HG02642 (cell line): Measurements from ENCODE around the gene CLCNKA.
A peak's percentile ranks its signal among the peaks of the same experiment; 100 is the strongest.
"Not testable (repeated sequence)": the region's sequence is repeated elsewhere in the genome, so short reads cannot be mapped to it uniquely, and the experiment has no call there.

ENCODE experiments used
- ATAC-seq: cut with Tn5 transposase; IDR thresholded peaks from one replicate; pipeline ENCODE4 v1.9.1; 2021; ENCODE audit warnings: mild to moderate bottlenecking; ENCODE audit not compliant: unreplicated experiment, poor library complexity

CLCNKA gene

DNA sequence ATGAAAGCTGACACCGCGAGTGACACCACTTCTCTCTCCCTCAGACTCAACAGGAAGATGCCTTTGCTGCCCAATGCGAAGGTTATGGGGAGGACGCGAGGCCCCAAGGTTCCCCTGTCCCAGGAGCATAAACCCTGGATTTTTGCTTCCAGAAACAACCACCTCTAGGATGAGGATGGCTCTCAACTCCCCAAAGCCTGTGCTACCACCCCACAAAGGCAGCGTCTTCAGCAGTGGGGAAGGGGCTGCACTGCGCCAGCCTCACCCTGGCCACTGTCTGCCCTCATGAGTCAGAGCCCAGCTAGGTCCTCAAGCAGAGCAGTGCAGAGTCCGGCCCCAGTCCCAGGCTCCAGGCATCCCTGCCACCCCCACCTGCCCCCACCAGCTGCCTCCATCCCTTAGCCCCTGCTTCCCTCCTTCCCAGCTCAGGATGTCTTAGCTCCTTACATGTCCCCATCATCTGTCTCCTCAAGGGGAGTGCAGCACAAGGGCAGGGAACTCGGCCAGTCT lies 24.7 kb upstream of the CLCNKA start:
- ATAC-seq = no peak

DNA sequence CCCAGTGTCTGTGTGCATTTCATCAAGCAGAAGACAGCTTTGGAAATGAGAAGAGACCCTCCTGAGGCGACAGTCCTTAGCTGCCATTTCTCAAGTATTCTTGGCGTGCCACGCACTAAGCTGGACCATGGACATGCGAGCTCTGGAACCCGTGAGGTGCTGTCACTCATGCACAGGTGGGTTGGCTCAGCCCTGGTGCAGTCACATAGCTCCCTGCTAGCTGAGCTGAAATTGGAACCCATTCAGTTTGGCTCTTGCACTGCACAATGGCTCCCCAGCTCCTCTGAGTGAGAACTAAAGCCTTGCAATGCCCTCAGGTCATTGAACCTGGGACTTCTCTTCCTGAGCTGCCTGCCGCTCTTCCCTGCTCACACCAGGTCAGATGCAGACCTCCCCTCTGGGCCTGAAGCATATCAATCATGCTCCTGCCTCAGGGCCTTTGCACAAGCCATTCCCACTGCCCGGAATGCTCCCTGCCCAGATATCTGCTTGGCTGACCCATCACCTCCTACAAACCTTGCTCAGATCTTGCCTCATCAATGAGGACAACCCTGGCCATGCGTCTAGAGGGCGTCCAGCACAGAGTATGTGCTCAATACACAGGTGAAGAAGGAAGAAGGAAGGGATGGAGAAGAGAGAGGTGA lies 24.1 kb upstream of the CLCNKA start:
- ATAC-seq = no peak

DNA sequence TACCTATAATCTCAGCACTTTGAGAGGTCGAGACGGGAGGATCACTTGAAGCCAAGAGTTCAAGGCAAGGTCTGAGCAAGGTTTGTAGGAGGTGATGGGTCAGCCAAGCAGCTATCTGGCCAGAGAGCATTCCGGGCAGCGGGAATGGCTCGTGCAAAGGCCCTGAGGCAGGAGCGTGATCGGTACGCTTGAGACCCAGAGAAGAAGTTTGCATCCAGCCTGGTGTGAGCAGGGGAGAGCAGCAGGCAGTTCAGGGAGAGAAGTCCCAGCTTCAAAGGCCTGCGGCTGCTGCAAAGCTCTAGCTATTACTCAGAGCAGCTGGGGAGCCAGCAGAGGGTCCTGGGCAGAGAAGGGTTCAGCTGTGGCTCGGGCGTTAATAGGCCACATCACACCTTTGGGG lies 22.9 kb upstream of the CLCNKA start:
- no peak for ATAC-seq

DNA sequence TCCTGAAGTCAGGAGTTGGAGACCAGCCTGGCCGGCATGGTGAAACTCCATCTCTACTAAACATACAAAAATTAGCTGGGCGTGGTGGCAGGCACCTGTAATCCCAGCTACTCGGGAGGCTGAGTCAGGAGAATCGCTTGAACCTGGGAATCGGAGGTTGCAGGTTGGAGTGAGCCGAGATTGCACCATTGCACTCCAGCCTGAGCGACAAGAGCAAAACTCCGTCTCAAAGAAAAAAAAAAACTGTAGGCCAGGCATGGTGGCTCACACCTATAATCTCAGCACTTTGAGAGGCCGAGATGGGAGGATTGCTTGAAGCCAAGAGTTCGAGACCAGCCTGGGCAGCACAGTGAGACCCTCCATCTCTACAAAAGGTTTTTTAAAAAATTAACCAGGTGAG lies 20.6 kb upstream of the CLCNKA start:
- not testable (repeated sequence) for ATAC-seq

DNA sequence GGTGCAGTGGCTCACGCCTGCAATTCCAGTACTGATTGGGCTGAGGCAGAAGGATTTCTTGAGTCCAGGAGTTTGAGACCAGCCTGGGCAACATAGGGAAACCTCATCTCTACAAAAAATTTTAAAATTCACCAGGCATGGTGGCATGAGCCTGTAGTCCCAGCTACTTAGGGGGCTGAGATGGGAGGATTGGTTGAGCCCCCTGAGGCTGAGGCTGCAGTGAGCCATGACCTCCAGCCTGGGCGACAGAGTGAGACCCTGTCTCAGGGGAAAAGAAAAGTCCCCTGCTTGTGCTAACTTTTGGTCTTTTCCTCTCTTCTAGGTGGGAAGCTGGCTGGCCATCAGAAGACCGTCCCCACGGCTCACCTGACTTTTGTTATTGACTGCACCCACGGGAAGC lies 16.2 kb upstream of the CLCNKA start:
- no peak for ATAC-seq

DNA sequence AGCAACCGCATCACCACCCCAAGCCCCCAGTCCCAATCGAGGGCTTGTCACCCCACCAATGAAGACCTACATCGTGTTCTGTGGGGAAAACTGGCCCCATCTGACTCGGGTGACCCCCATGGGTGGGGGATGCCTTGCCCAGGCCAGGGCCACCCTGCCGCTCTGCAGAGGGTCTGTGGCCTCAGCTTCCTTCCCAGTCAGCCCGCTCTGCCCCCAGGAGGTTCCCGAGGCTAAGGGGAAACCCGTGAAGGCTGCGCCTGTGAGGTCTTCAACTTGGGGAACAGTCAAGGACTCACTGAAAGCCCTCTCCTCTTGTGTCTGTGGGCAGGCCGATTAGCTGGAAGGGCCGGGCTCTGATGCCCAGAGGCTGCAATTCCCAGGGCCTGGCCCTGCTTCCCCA lies 15.8 kb upstream of the CLCNKA start:
- no peak for ATAC-seq

DNA sequence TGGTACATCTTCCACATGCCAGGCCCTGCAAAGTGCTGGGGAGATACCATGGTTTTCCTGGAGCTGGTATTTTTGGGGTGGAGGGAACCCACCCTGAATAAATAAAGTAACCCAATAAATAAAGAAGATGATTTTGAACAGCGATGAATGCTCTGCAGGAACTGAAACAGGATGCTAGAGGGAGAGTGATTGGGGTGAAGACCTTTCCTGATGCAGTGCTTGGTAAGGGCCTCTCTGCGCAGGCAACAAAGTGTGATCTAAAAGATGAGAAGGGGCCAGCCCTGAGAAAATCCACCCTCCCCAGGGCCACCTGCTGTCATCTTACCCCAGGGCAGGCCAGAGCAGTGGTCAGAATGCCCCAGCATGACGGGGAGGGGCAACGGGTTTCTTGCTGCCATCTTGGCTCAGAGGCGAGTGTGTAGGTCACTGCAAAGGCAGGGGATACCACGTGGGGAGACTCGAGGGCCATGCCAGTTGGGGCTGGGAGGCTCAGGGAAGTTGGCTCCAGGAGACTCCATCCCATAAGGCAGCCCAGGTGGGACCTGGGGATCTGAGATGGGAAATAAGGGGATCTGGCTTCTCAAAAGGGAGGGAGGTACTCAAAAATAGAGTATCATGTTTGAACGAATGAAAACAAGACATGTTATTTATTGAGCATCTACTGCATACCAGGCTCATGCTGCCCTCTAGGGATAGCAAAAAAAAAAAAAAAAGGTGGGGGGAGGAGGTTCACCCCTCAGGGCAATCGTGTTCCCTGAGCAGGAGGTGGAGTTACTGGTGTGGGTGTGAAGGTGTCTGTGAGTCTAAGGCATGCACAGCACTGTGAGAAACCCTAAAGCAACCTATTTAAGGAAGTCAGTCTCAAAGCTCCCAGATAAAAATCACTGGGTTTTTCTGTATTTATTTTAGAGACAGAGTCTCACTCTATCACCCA lies 15.0 kb upstream of the CLCNKA start:
- ATAC-seq = no peak

DNA sequence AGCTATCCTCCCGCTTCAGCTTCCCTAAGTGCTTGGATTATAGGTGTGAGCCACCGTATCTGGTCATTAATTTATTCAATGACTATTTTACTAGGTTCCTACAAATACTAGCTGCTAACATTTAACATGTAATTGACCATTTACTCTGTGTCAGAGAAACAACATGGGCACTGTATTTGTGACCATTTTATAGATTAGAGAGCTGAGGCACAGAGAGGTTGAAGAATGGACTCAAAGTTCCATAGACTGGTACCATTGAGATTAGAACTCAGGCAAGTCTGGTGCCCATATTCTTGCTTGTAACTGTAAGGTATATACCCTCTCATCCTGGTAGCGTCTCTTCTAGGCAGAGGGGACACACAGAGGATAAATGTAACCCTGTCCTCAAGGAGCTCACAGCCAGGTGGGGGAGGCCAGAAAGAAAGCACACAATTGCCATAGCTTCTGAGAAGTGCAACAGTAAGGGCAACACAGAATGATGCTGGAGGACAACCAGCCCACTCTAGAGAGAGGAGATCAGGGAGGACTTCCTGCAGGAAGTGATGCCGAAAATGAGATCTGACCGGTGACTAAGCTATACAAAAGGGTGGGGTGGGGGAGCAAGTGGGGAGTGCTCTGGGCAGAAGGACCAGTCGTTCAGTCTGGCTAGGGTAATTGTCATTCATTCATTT lies 14.0 kb upstream of the CLCNKA start:
- ATAC-seq = no peak

DNA sequence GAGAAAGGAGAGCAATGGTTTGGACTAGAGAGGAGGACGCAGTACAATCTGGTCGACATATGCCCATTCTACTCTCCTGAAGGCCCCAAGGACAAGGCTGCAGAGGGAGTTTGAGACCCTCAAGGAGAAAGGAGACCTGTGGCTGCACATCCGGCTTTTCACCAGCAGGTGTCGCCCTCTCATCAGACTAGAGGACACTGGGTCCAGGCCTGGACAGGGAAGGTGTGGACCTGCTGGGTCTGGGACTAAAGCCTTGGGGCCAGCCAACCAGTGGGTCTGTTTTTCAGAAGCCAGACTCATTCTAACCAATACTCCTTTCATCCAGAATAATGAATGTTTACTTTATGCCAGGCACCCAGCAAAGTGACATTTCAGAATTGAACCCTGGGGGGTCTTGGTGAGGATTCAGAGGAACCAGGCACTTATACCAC lies 12.8 kb upstream of the CLCNKA start:
- peak; percentile 37 for ATAC-seq

DNA sequence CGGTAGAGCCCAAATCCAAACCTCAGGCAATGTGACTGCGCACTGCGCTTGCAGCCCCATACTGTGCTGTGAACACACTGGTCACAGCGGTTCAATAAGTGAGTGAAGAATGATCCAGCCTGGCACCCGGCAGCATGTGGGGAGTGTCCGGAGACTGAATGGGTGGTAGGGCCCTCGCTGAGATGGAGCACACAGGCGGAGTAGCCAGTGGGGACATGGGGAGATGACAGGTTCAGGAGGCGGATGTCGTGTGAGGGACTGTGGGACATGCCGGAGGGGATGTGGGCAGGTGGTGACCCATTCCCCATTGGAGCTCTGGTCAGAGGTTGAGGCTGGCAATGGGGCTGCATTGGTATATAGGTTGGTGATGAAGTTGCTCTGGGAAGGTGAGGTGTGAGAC lies 12.2 kb upstream of the CLCNKA start:
- ATAC-seq = no peak

DNA sequence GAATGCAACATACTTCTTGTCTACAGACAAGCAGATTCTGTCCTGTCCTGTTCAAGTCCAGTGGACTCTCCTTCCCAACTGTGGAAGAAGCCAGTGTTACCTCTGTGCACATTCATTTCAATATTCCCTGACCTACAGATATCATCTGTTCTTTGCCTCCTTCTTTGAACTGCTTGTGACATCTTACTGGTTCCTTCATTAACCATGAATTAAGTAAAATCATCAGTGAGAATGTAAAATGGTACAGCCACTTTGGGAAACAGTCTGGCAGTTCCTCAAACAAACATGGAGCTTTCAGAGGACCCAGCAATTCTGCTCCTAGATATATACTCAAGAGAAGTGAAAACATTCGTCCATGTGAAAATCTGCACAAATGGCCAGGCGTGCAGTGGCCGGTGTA lies 11.0 kb upstream of the CLCNKA start:
- ATAC-seq = no peak

DNA sequence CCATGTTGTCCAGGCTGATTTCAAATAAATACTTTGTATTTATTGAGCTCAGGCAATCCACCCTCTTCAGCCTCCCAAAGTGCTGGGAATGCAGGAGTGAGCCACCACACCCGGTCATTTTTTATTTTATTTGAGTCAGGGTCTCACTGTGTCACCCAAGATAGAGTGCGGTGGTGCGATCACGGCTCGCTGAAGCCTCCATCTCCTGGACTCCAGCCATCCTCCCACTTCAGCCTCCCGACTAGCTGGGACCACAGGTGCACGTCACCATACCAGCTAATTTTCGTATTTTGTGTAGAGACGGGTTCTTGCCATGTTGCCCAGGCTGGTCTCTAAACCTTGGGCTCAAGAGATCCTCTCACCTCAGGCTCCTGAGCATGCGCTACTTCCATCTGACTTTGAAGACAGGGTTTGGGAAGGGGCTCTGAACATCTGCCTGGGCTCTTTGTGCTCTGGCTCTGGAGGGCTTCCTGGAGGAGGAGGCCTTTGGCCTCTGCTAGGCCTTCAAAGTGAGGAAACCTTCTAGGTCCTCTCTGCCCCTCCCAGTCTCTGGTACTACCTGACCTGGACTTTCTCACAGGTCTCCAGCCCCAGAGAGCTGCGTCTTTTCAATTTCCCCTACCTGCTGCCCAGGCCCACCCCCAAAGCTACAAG lies 9.8 kb upstream of the CLCNKA start:
- no peak for ATAC-seq

DNA sequence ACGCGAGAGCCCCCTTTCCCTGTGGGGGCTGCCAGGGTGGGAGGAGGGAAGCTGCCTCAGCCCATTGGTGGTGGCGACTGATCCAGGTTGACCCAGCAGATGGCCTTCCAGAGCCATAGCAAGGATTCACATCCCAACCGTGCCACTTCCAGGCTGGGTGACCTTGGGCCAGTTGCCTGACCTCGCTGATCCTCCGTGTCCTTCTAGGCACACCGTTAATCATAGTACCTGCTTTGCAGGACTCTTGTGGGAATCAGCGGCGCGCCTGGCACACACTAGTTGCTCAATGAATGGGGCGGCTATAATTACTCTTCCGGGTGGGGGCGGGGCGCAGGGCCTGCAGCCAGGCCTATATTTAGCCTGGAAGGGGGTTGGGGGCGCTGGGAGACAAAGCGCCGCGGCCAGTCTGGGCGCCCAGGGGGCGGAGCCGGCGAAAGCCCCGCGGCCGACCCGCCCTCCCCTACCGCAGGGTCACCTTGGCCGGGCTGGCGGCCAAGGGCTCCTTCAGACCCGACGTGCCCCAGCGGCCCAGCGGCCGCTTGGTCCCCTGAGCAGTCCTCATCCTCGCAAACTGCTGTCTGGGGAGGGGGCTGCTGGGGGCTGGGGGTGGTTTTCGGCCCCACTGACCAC lies 9.1 kb upstream of the CLCNKA start:
- ATAC-seq = no peak

DNA sequence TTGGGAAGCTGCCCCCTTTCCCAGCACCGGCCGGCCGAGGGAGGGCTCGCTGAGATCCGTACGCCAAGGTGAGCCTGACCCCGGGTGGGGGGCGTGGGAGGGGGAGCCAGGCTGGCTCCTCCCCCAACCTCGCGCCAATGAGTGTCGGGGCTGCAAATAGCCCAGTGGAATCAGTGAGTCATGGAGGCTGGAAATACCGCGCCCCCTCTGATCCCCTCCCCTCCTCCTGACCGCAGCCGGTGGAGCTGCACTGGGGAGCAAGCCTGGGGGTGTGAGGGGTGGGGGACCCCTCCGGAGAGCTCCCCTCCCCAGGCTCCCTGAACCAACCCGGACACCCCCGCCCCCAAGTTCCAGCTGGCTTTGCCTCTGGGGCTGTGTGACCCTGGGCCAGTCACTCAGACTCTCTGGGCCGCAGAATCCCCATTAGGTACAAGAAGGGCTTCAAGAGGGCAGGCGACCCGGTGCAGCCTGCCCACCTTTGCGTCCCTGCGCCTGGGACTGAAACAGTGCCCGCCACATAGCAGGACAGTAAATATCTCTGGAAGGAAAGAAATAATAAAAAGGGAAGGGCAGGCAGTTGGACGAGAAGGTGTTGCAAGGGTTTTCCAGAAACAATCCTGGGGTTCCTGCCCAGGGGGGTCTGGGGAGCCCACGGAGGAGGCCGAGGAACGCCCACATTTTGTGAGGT lies 8.5 kb upstream of the CLCNKA start:
- ATAC-seq = no peak

DNA sequence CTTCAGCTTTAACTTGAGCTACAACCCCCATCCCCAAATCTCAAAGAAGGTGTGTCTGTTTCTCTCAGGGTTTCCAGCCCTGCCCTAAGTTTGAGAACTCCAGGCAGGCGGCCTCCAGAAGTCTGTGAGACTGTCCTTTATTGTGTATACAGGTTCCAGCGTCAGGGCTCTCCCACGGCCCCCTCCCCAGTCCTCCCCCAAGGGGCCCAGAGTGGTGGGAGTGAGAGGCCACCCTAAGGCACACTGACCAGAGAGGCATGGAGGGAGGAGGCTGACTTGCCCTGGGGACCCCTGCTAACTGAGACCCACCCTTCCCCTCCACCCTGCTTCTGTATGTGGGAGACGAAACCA lies 8.0 kb upstream of the CLCNKA start:
- no peak for ATAC-seq

DNA sequence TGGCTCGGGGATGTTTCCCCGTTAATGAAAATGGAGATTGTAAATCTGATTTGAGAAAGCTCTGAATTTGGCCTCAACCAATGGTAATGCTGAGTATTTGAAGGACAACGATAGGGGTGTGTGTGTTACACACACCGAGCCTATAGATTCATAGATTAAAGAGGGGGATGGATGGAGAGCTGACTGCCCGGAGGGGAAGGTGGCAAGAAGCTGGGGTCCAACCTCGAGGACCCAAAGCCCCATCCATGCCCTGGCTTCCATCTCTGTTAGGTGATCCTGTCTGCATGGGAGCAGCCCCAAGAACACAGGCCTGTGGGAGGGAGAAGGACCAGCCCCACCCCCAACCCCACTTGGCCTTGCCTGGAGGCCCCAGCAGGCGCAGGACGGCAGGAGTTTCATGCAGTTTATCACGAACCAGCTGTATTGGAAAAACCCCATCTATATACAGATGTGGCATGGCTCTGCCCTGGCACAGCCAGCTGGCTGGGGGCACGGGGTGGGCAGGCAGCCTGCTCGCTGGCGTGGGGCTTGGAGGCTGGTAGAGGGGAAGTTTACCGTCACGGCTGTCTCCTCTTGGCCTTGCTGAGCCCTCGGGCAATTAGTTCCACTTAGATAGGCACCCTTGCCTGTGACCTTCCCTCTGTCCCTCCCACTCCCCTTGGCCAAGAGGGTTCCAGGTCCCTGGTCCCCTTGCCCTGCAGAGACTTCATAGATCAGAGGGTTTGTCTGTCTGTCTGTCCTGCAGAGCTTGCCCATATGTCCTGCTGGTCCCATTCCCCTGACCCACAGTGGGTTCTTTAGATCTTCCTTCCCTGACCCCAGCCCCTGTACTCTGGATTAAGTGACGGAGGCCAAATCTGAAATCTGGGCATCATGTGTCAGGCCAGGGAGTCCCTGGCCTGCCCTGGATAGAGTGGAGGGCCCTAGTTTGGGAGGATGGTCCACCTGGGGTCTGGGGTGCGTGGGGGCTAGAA lies 7.0 kb upstream of the CLCNKA start:
- ATAC-seq = no peak

DNA sequence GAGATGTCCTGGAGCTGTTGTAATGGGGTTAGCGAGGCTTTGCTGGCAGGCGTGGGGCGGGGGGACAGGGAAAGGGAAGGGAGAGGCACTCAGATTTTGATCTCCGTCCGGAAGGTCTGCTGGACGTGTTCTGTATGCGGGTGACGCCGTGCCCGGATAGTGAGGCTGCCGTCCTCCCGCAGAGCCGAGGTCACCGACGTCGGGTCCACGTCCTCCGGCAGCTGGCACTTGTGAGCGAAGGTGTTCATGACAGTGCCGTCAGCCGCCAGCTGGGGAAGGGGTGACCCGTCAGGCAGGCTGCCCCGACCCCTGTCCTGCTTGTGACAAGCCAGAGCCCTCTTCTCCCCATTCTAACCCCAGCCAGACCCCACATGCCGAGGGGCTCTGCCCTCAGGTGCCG lies 6.3 kb upstream of the CLCNKA start:
- ATAC-seq = no peak
